Natural killer cell (primary cell): ENCODE measurements around the gene DCTPP1. TPM values are rescaled to one million over a fixed set of nuclear protein-coding genes. Genes with fewer than 3 reads are reported as not detected.
A peak's percentile ranks its signal among the peaks of the same experiment; 100 is the strongest.

Experiments used
- ATAC-seq, 3 donors: fragments of 150-1000 bp in 2 of 3; fragments of 200-7000 bp in 1 of 3; cut with Tn5 transposase; 1 replicate in 1 of 3; 2 replicates in 2 of 3; pipeline ENCODE4 v1.10.0; 2021; ENCODE audit warnings: mild to moderate bottlenecking in 2 of 3, moderate library complexity in 2 of 3
- DNase-seq, 2 donors: peaks; one replicate each; pipeline versions ENCODE4 v3.0.0 to v3.0.0-alpha.2; 2013 to 2021; ENCODE audit warnings: mixed read lengths in 1 of 2
- H3K27ac ChIP-seq: one replicate; pipeline ENCODE4 v1.5.1; 2013; ENCODE audit warnings: mild to moderate bottlenecking, low read length
- H3K27me3 ChIP-seq: one replicate; pipeline ENCODE4 v1.6.1; 2013; ENCODE audit warnings: low read length; ENCODE audit not compliant: control insufficient read depth, insufficient read depth
- H3K36me3 ChIP-seq: one replicate; pipeline ENCODE4 v1.6.1; 2013; ENCODE audit warnings: low read length; ENCODE audit not compliant: control insufficient read depth, insufficient read depth
- H3K4me1 ChIP-seq: one replicate; pipeline ENCODE4 v1.6.1; 2013; ENCODE audit warnings: low read length; ENCODE audit not compliant: control insufficient read depth, insufficient read depth
- H3K4me3 ChIP-seq: one replicate; pipeline ENCODE4 v1.5.1; 2013; ENCODE audit warnings: low read length
- H3K9me3 ChIP-seq: one replicate; pipeline ENCODE4 v1.6.1; 2013; ENCODE audit warnings: low read length; ENCODE audit not compliant: control insufficient read depth, insufficient read depth
- H3K27ac Mint-ChIP-seq, 2 donors: one replicate each; pipeline ENCODE4 v1.8.0; 2022; ENCODE audit warnings: mild to moderate bottlenecking in 2 of 2, mixed read lengths in 2 of 2, moderate library complexity in 1 of 2
- H3K27me3 Mint-ChIP-seq, 2 donors: one replicate each; pipeline ENCODE4 v1.8.0; 2022; ENCODE audit warnings: low read depth in 2 of 2, mixed read lengths in 2 of 2
- H3K36me3 Mint-ChIP-seq: one replicate; pipeline ENCODE4 v1.8.0; 2022; ENCODE audit warnings: mixed read lengths
- H3K4me1 Mint-ChIP-seq, 2 donors: one replicate each; pipeline ENCODE4 v1.8.0; 2022; ENCODE audit warnings: mixed read lengths in 2 of 2
- H3K4me3 Mint-ChIP-seq: one replicate; pipeline ENCODE4 v1.8.0; 2022; ENCODE audit warnings: mild to moderate bottlenecking, moderate library complexity, mixed read lengths
- H3K9me3 Mint-ChIP-seq, 2 donors: one replicate each; pipeline ENCODE4 v1.8.0; 2022; ENCODE audit warnings: mixed read lengths in 2 of 2
- CTCF ChIP-seq: fragments of 200-600 bp; IDR thresholded peaks from one replicate; pipeline ENCODE4 v1.8.0; 2022; ENCODE audit warnings: antibody characterized with exemption
- WGBS: methylation state at CpG from one replicate; pipeline ENCODE4 v1.1.7; 2013; ENCODE audit warnings: missing lambda C conversion rate; ENCODE audit not compliant: insufficient coverage; 5-methylcytosine and 5-hydroxymethylcytosine counted together
- intact Hi-C: fragments of 100-400 bp; cut with micrococcal nuclease; formaldehyde crosslinking; loops from one replicate; pipeline ENCODE4 v1.14.2; 2022
- total RNA-seq, 4 donors: library from RNA; stranded (reverse); fragments of 120-200 nt in 1 of 4; gene quantifications; one replicate each; pipeline versions ENCODE4 v1.2.3 to v1.2.4, GENCODE V29; 2013 to 2022

The DCTPP1 gene
- total RNA-seq, 3 donors from 2014 or later (not counting 1 experiment from before 2014, with no cell fraction given), result 11.2 to 16.9 (median 15.2) TPM

- Histone ChIP-seq H3K9me3 (no peaks in the 10 kb centered on the region), H3K27ac (peak within 1 kb of the TSS; percentile 25), H3K27me3 (no peaks in the 10 kb centered on the region), H3K4me1 (peaks cover 56% of the 10 kb centered on the region), H3K36me3 (no peaks in the 10 kb centered on the region), H3K4me3 (peak within 1 kb of the TSS; percentile 52)
- no peak for TF ChIP-seq CTCF
- ATAC-seq (peak; percentile 58 to 85 (median 81)), DNase-seq (peak; percentile 51 to 74)
- Mint-ChIP-seq H3K27me3 (no peaks in the 10 kb centered on the region), H3K9me3 (no peaks in the 10 kb centered on the region), H3K36me3 (no peaks in the 10 kb centered on the region), H3K4me1 (peaks cover 33 to 48% of the 10 kb centered on the region in 2 donors), H3K4me3 (peak within 1 kb of the TSS; percentile 92), H3K27ac (peak within 1 kb of the TSS; percentile 10 to 22)
- intact Hi-C loops, result no loop called here
- WGBS, result under 1% methylated on average over 102 of the region's 103 CpGs
These were observed 34.5 kb downstream of the DCTPP1 start, which contains the start of gene ZNF48 for GRCh38 chr16:30395155-30395991. ZNF48 (plus strand) TSS chr16:30395420; CDS start chr16:30395795, 375 bp downstream.

- no peak for TF ChIP-seq CTCF
- 29% methylated on average over 31 of the region's 31 CpGs for WGBS
- peak overlapping the region; percentile 52 for H3K4me3 ChIP-seq
- Mint-ChIP-seq H3K9me3 (no peaks in the 10 kb centered on the region), H3K4me1 (peaks cover 27 to 41% of the 10 kb centered on the region in 2 donors), H3K27ac (peak overlapping the region; percentile 10 to 22), H3K36me3 (no peaks in the 10 kb centered on the region), H3K4me3 (peak overlapping the region; percentile 92), H3K27me3 (no peaks in the 10 kb centered on the region)
- peak overlapping the region; percentile 25 for H3K27ac ChIP-seq
- H3K9me3 ChIP-seq, result no peaks in the 10 kb centered on the region
- ATAC-seq (no peak), DNase-seq (no peak)
- no peaks in the 10 kb centered on the region for H3K27me3 ChIP-seq
- intact Hi-C loops, result no loop called here
- H3K4me1 ChIP-seq, result peaks cover 49% of the 10 kb centered on the region
- H3K36me3 ChIP-seq, result no peaks in the 10 kb centered on the region
These were observed 35.2 kb downstream of the DCTPP1 start for GRCh38 chr16:30394592-30395154.

- peak overlapping the region; percentile 99 to 100 for H3K27ac Mint-ChIP-seq
- no peak overlapping the region for H3K4me3 ChIP-seq
- no peak for DNase-seq
- TF ChIP-seq CTCF, result no peak
- H3K36me3 Mint-ChIP-seq, result no peaks in the 10 kb centered on the region
- H3K9me3 ChIP-seq, result no peaks in the 10 kb centered on the region
- H3K4me1 ChIP-seq, result peaks cover 57% of the 10 kb centered on the region
- H3K27ac ChIP-seq, result peak overlapping the region; percentile 82
- H3K4me3 Mint-ChIP-seq, result peak overlapping the region; percentile 71
- intact Hi-C loops, result no loop called here
- ATAC-seq, result no peak
- peaks cover 11% of the 10 kb centered on the region for H3K36me3 ChIP-seq
- H3K27me3 Mint-ChIP-seq, result no peaks in the 10 kb centered on the region
- 81% methylated on average over 2 of the region's 2 CpGs for WGBS
- no peaks in the 10 kb centered on the region for H3K27me3 ChIP-seq
- H3K9me3 Mint-ChIP-seq, result no peaks in the 10 kb centered on the region
- peaks cover 41 to 47% of the 10 kb centered on the region in 2 donors for H3K4me1 Mint-ChIP-seq
These were observed 46.3 kb downstream of the DCTPP1 start for GRCh38 chr16:30383521-30383920.
